ENCODE data around the gene CFAP410.

DNA sequence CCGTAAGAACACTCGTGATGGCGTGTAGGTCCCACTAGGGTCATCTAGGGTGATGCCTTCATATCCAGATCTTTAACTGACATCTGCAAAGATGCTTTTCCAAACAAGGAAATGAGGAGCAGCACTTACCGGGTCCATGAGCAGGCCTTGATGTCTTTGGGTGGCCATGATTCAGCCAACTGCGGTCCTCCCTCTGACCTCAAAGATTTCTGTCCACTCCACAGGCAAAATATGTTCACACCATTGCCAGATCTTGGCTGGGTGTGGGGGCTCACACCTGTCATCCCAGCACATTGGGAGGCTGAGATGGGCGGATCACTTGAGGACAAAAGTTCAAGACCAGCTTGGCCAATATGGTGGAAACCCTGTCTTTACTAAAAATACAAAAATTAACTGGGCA is 32.4 kb upstream of the CFAP410 start:
- TF ChIP-seq, protein P1, sequence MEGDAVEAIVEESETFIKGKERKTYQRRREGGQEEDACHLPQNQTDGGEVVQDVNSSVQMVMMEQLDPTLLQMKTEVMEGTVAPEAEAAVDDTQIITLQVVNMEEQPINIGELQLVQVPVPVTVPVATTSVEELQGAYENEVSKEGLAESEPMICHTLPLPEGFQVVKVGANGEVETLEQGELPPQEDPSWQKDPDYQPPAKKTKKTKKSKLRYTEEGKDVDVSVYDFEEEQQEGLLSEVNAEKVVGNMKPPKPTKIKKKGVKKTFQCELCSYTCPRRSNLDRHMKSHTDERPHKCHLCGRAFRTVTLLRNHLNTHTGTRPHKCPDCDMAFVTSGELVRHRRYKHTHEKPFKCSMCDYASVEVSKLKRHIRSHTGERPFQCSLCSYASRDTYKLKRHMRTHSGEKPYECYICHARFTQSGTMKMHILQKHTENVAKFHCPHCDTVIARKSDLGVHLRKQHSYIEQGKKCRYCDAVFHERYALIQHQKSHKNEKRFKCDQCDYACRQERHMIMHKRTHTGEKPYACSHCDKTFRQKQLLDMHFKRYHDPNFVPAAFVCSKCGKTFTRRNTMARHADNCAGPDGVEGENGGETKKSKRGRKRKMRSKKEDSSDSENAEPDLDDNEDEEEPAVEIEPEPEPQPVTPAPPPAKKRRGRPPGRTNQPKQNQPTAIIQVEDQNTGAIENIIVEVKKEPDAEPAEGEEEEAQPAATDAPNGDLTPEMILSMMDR (IDR thresholded peaks at IDR 0.05): no peak
- TF ChIP-seq POLR2A (IDR thresholded peaks at IDR 0.05): no peak
- no peak for TF ChIP-seq EP300 (IDR thresholded peaks at IDR 0.05)
- no peak for TF ChIP-seq POLR2AphosphoS5 (IDR thresholded peaks at IDR 0.05)

All from upper lobe of left lung (tissue), 4 donors.